HT1080 (cell line): ENCODE results near the gene WDR6. TPM values are rescaled to one million over a fixed set of nuclear protein-coding genes. Genes with fewer than 3 reads are reported as not detected.
"Not testable (repeated sequence)": the region's sequence is repeated elsewhere in the genome, so short reads cannot be mapped to it uniquely, and the experiment has no call there.

Source experiments
- DNase-seq: peaks from one replicate; pipeline ENCODE4 v3.0.0-alpha.2; 2015; ENCODE audit warnings: low read depth
- total RNA-seq: library from RNA; depleted of rRNA; stranded (reverse); fragments of >200 nt; shearing (Covaris generic); gene quantifications from 2 replicates; pipeline ENCODE4 v1.2.3, GENCODE V29; 2014

Gene WDR6
- total RNA-seq, 1 experiment from 2014 or later, result 97.2 TPM

GRCh38 chr3:48991851-48992545, 15.2 kb upstream of the WDR6 start:
- DNase-seq, result no peak

- no peak for DNase-seq
Observed at GRCh38 chr3:48993834-48994233, 13.4 kb upstream of the WDR6 start.

GRCh38 chr3:48996640-48997039, 10.6 kb upstream of the WDR6 start:
- DNase-seq, result no peak

- DNase-seq, result no peak
Observed at GRCh38 chr3:48997102-48997635, 10.0 kb upstream of the WDR6 start.

GRCh38 chr3:48997714-48998637, 9.2 kb upstream of the WDR6 start:
- no peak for DNase-seq

GRCh38 chr3:48999085-48999858, 7.9 kb upstream of the WDR6 start:
- DNase-seq, result no peak

GRCh38 chr3:49001155-49001554, 6.0 kb upstream of the WDR6 start:
- DNase-seq, result no peak

- no peak for DNase-seq
Observed at GRCh38 chr3:49004352-49005302, 2.6 kb upstream of the WDR6 start.

GRCh38 chr3:49005303-49005680, 1.9 kb upstream of the WDR6 start:
- no peak for DNase-seq

- DNase-seq, result no peak
Observed at GRCh38 chr3:49005998-49006397, 1.2 kb upstream of the WDR6 start.

- no peak for DNase-seq
Observed at GRCh38 chr3:49006408-49007067, 653 bp upstream of the WDR6 start.

- peak; percentile 79 for DNase-seq
Observed at GRCh38 chr3:49007771-49008528, 759 bp downstream of the WDR6 start.

- DNase-seq, result not testable (repeated sequence)
Observed at GRCh38 chr3:49008627-49009026, 1.4 kb downstream of the WDR6 start.

- DNase-seq, result no peak
Observed at GRCh38 chr3:49009396-49009795, 2.2 kb downstream of the WDR6 start.

GRCh38 chr3:49012441-49013017, 5.3 kb downstream of the WDR6 start:
- no peak for DNase-seq

- DNase-seq, result no peak
Observed at GRCh38 chr3:49013113-49013737, 6.0 kb downstream of the WDR6 start.

GRCh38 chr3:49013738-49014660, 6.8 kb downstream of the WDR6 start:
- no peak for DNase-seq
